Islet of Langerhans (tissue), 1 donor: ENCODE data around the gene CYP51A1.
"Not testable (repeated sequence)": the region's sequence is repeated elsewhere in the genome, so short reads cannot be mapped to it uniquely, and the experiment has no call there.

Experiments
- FAIRE-seq: peaks from one replicate; lab custom pipeline; 2011; peaks lifted over from hg19 to GRCh38; lab: Jason Lieb, UNC

Gene CYP51A1

DNA sequence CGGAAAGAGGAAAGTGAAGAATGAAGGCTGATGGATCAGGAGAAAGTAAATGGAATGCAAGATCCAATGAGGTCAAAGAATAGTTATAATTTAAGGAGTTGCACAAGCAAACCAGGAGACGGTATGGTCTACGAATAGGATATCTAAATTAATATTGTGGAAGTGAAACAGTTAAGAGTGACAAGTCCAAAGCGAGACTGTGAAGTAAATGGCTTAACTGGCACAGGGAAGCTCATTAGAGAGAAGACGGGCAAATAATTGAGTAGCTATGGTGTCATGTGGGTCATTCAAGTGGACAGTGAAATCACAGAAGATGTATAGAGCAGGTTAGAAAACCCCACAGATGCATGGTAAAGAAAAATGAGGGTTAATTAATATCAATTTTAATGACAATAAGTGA, 3.2 kb downstream of the CYP51A1 start:
- FAIRE-seq = no peak

DNA sequence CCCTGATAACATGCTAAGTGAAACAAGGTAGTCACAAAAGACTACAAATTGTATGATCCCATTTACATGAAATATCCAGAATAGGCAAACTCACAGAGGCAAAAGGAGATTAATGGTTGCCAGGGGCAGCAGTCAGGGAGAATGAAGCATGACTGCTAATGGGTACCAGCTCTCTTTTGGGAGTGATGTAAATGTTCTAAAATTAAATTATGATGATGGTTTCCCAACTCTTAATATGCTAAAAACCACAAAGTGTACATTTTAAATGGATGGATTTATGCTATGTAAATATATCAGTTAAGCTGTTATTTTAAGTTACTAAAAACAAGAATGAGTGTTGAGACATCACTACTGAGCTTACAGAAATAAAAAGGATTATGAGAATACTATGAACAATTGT, 12.6 kb downstream of the CYP51A1 start:
- FAIRE-seq = no peak

DNA sequence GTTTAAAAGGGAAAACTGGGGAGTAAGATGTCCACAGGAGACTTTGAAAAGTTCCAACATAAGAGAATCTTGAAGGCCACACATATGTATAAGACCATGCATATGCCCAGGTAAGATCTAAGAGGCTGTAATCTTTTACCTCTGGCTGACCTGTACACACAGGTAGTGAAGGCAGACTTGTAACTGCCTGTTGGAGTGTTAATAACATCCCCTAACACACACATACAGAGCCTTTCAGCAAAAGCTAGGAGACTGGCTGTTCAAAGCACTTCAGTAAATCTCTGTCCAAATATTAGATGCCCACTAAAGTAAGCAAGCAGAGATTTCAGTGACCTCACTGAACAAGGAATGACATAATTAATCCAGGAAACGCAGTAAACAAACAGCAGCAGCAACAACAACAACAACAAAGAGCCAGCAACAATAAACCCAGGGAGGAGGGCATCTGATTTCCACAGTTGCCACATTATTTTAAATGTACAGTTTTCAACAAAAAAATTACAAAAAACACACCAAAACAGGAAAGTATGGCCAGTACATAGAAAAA, 15.0 kb downstream of the CYP51A1 start:
- FAIRE-seq = peak; percentile 91

GRCh38 chr7:92116949-92117348, 17.3 kb downstream of the CYP51A1 start:
- no peak for FAIRE-seq

DNA sequence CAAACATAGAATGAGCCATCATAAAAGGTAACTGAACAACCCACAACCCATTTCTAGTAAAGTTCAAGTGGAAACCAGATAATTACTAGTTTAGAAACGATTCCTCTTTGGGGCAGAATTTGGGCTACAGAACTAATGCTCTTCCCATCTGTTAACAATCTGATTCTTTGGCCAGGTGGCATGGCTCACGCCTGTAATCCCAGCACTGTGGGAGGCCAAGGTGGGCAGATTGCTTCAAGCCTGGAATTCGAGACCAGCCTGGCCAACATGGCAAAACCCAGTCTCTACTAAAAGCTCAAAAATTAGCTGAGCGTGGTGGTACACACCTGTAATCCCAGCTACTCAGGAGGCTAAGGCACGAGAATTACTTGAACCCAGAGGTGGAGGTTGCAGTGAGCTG, 18.5 kb downstream of the CYP51A1 start:
- no peak for FAIRE-seq

DNA sequence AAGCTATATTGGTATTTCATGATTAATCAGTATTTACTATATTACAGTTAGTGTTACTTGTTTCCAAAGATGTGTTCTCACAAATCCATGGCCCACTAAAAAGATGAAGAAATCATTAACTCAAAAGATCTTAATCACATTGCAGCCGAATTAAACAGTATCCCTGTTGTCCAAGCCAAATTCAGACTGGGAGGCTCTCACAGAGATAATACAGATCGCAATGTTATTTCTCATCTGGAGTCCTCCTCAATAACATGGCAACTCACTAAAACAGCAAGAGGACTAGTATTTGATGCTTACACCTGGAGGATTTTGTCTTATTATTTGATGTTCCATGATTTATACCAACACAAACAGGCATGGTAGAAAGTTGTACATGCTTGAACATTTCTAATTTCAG, 23.4 kb downstream of the CYP51A1 start:
- FAIRE-seq = no peak

GRCh38 chr7:92108821-92109220, 25.5 kb downstream of the CYP51A1 start:
- no peak for FAIRE-seq

- FAIRE-seq = not testable (repeated sequence)
Observed at GRCh38 chr7:92102862-92103261, 31.4 kb downstream of the CYP51A1 start.

DNA sequence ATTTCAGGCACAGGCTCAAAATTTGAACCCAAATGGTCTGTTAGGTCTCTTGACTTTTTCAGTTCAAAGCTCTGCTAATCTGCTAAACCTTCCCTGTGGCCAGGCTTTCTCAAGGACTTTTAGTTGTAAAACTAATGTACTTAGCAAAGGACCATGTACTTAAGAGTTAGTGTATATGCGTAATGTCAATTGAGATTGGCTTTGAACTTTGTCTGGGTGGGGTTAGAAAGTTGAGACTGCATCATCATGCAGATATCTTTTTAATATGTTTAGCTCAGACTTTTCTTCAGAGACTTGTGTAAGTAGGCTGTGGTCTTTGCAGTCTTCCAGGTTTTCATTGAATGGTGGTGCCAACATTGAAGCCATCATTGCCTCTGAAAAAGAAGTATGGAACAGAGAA, 33.7 kb downstream of the CYP51A1 start:
- FAIRE-seq = no peak

DNA sequence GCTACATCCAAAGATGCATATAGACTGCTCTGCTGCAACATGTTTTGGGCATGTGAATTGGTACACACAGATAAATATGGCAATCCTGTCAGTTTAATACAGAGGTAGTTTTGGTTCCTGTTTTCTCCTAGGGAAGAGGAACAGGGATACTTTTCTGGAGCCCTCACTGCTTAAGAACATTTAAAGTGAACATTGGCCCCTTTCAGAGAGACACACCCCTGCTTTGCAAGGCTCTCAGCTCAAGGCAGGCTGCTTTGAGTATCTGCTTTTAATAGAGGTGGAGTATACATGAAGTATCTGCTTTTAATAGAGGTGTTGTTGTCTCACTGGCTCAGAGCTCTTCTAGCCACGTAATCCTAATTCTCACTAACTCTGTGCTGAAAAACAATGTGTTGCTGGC, 38.9 kb downstream of the CYP51A1 start:
- FAIRE-seq = no peak

DNA sequence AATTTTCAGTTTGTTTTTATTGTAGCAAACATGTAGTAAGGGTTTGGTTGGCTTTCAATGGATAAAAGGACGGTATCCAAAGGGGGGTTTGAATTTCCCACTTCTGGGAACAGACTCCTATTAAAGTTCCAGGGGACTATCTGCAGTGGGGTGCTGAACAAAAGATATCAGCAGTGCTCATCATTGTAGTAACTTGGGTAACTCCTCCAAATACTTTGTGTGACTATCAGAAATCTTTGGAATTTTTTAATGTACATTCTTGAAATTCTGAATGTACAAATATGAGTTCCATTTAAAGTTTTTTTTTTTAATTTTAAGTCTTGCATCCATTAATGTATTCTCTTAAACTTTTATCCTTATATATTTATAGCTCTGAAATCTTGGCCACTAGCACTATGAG, 42.1 kb downstream of the CYP51A1 start:
- FAIRE-seq = no peak

DNA sequence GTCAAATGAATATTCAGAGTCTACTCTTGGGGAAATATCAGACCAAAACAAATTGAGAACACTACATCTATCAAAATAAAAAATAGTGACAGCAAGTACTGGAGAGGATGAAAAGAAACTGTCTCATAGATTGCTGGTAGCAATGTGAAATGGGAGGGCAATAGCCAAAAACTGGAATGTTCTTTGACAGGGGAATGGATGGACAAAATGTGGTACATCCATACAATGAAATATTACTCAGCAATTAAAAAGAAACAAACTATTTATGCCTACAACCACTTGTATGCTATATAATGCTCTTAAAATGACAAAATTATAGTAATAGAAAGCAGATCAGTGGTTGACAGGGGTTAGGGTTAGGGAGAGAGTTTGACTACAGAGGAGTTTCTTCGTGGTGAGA, 46.0 kb downstream of the CYP51A1 start:
- FAIRE-seq = no peak

DNA sequence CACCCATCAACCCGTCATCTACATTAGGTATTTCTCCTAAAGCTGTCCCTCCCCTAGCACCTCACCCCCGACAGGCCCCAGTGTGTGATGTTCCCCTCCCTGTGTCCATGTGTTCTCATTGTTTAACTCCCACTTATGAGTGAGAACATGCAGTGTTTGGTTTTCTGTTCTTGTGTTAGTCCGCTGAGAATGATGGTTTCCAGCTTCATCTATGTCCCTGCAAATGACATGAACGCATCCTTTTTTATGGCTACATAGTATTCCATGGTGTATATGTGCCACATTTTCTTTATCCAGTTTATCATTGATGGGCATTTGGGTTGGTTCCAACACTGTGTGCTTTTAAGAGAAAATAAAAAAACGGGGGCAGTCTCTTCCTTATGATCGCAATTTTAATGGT, 50.4 kb downstream of the CYP51A1 start:
- FAIRE-seq = not testable (repeated sequence)

DNA sequence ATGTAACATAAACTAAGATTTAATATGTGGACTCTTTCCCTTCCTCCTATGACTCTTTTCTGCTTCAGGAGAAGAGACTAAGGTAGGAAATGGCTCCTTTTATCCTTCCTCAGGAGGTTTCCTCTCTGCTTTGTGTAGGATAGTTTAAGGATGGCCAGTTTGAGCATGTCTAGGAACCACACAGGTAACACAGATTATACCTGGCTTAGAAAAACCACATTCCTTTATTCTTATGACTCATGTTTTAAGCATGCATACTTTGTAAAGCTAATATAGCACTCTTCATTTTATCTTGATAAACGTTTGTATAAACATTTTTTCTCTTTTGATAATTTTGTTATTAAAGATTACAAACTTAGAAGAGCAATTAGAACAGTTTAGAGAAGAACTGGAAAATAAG, 57.8 kb downstream of the CYP51A1 start:
- peak; percentile 27 for FAIRE-seq

DNA sequence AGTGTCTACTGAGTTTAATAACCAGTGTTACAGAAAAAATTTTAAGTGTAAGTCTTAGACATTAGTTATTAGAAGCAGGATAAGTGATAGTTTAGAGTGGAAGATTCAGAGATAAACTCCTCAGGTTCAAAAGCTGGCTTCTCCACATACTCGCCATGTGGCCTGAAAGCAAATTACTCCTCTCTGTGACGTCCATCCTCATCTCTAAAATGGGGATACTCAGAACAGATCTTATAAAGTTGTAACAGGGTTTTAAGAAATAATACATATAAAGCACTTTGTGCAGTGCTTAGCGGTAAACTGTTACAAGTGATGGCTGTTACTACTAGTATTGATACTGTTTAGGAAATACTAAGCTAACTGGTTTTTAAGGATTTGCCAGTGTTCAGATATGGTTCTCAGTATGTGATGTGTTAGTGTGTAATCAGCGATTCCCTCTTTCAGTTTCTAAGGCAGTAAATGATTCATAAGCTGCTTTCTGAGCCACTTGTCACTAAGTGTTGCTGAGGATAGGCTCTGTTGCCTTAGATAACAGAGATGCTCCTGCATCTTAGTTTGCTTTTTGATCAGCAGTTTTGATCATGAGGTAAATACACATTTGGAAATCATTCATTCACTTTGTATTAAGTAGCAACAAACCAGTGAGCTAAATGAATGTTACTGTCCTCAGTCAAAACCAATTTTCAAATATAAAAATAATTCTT, 58.7 kb downstream of the CYP51A1 start:
- peak; percentile 13 for FAIRE-seq

- FAIRE-seq = no peak
Observed at GRCh38 chr7:92072708-92073107, 61.6 kb downstream of the CYP51A1 start.

DNA sequence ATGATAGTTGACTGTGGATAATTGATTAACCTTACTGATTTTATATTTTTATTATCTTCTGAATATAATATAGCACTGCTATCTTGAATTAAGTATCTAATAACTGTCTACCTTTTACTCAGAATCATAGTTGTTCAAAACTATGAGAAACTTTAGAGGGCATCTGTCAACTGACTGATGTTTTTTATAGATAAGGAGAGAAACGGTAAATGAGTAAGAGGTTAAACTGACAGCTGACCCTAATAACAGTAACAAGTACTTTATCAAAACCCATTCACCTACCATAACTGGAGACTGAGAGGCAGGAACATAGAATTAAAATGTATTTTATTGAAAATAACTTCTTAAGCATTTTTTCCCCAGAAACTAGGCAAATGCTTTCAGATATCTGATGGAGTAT, 62.2 kb downstream of the CYP51A1 start:
- no peak for FAIRE-seq

DNA sequence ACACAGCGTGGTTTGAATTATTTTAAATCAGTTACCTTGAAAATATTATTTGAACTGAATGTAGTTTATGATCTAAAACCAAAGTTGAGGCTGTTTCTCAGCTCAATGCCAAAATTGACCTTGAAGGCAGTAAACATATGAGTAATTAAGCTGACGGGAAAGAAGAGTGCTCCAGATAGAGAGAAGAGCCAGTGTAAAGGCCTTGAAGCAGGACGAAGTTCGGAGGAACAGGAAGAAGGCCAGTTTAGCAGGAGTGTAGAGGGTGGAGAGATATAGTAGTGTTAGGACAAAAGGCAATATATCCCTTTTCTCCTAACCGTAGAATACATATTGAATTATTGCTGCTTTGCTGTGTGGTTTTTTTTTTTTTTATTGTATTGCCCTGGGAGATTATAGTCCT, 63.2 kb downstream of the CYP51A1 start:
- no peak for FAIRE-seq

DNA sequence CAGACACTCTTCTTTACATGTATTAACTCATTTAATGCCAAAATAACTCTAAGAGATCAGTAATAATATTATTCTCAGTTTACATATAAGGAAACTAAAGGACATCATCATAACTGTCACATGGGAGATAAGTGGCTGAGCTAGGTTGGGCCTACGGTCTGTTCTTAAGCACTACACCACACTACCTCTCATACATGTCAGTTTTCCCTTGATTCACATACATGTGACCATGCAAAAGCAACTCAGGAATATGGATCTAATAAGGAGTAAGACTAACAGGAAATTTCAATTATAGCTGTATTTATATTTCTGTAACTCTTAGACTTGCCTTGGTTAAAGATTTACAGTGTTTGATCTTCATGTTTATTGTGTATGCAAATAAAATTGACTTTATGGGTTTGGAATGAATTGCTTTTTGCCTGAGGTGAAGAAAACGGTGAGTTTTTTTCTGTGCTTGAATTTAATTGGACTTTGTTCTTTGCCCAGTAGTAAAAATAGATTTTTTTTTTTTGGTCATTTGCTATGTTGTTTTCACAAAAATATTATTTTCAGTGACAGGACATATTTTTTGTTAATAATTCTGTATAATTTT, 69.7 kb downstream of the CYP51A1 start:
- FAIRE-seq = no peak
